OCI-M2 (cell line): Measurements from ENCODE around the gene CDK11A.
"Not testable (repeated sequence)": the region's sequence is repeated elsewhere in the genome, so short reads cannot be mapped to it uniquely, and the experiment has no call there.

Source experiments
- DNase-seq: peaks from one replicate; lab custom pipeline; 2025; ENCODE audit not compliant: unreplicated experiment; lab: John Stamatoyannopoulos, UW

CDK11A gene

DNA sequence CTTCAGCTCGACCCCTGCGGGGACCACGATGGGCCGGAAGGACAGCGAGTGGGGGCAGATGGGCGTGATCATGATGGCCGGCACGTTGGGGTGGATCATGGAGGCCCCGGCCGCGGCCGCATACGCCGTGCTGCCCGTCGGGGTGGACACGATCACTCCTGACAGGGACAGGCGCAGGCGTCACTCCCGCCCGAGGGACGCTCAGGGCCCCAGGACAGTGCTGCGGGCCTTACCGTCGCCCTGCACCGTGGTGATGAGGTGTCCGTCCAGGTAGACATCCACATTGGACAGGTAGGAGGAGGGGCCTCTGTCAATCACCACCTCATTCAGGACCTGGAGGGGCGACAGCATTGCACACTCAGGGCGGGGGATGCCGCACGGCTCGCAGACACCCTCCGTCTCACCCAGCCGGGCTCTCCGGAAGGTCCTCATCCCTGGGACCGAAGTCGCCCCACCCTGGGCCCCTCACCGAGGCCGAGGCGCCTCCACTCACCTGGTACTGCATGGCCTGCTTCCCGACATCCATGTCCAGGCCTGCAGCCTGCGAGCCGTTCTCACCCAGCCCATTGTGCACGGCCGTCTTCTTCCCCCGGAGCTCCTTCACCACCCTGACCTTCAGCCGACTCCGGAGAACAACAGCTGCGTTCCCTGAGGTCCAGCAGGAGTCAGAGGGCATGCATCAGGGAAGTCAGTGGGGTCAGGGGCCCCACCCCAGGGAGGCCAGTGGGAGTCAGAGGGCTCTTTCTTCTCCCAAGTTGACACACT, 30.1 kb upstream of the CDK11A start:
- DNase-seq = no peak

DNA sequence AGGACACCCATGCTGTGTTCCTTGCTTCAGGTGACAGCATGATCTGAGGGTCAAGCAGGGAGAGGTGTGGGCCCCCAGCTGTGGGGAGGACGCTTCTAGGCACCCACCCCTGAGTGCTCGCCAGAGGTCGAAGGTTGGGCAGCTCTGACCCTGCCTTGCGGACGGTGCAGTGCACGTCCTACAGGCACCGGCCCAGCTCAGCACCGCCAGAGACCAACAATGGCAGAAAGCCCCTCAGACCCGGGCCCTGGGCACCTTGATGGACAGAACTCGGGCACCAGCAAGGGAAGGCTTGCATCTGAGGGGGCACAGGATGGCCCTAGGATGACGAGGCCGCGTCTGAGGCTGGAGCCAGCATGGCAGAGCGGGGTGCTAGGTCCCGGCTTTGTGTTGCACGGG, 29.4 kb upstream of the CDK11A start:
- DNase-seq = no peak

DNA sequence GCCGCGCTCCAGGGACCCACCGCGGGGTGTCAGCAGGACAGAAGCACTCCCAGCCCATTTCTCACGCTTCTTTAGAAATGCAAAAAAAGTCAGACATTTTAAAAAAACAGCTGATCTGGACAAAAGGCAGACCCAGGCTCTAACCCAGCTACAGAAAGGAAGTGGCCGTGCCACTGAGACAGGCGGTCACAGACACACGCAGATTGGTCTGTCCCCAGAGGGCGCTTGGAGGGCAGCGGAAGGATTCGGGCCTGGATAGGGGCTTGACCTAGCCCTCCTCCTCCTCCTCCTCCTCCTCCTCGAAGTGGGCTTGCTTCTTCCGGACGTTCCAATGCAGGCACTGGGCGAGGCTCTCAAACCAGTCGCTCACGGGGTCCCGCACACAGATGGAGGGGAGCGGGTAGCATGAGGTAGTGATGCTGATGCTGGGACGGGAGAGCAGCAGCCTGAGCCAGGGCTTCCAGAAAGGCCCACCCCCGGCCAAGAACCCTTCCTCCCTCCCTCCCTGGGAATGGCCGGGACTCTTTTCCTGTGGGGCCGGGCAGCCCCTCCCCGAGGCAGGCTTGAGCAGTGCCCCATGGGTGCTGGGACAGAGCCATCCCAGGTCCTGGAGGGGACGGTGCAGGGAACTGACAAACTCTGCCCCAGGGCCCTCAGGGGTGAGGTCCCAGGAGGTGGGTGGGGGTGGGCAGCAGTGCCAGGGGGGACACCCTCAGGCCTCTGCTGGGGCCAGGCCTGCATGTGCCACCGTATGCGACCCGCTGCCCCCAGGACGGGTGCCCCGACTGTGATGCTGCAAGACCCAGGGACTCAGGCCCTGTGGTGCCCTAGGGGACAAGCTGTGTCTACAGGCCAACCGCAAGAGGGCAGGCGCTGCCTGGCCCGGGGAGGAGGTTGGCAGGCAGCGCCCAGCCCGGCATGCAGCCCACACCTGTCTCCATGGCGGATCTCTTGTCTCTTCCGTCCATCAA, 28.8 kb upstream of the CDK11A start:
- DNase-seq = no peak

DNA sequence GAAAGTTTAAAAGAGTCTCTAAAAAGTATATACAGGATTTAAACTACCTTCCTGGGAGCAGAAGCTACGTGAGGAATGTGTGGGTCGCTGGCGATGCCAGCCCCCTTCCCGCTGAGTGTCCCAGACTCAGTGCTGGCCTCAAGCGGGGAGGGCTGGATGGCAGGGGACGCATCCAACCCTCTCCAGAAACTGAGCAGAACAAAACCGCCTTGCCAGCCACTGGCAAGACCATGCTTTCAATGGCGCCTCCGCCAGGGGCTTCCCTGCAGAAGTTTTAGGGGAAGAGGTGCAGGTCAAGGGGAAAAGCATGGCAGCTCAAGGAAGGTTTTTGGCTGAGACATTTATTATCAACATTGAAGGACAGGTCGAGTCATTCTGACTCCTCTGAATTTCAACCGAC, 28.0 kb upstream of the CDK11A start:
- no peak for DNase-seq

DNA sequence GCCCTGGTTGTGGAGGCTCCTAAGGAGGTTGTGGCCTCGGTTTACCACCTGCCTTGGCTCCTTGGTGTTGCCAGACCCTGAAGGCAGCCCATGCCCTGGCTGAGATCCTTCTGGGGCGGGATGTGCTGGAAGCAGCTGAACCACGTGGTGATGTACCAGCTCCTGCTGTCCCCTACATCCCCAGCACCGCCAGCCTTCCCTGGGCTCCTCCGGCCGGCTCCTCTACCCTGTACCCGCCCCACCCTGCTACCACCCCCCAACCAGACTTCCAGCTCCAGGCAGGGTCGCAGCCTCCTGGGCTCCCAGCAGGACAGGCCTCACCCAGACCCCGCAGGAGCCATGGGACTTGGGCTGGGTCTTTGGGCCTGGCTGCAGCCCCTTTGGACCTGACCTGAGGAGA, 25.8 kb upstream of the CDK11A start:
- DNase-seq = not testable (repeated sequence)

DNA sequence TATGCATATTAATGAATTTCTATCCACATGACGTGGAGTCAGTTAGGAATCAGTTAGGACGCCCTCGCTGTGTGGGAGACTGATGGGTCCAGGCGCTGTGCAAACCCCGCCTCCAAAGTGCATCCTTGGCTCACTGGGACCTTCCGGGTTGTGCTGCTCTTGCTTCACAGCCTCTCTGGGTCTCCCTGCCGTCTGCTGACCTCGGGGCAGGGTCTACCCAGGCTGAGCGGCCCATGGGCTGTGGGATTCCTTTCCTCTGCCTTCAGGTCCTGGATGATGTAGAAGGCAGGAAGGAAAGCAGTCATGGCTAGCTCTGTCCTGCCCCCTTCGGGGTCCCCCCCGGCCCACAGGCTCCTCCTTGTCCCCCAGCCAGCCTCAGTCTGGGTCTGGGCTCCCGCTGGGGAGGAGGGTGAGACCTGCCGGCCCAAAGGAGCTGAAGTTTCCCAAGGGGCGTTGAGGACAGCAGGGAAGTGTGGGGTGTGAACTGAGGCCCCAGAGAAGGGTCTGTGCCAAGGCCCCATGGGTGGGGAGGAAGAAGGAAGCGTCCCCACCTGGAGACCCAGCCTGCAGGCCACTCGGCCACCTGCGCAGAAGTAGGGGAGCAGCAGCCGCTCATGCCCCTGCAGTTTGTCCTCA, 24.6 kb upstream of the CDK11A start:
- no peak for DNase-seq

DNA sequence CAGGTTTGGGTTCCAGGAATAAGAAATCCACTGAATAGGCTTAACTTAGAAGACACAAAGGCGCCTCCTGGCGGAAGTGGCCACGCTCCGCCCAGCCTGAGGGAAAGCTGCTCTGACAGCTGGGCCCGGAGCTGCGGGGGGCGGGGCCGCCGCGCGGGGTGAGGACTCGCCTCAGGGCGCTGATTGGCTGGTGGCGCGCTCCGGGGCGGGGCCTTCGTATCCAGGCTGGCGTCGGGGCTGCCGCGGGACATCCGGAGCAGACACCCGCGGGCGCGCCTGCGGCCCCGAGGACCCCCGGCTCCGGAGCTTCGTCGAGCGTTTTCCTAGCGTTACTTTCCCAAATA, 22.4 kb upstream of the CDK11A start:
- DNase-seq = not testable (repeated sequence)

DNA sequence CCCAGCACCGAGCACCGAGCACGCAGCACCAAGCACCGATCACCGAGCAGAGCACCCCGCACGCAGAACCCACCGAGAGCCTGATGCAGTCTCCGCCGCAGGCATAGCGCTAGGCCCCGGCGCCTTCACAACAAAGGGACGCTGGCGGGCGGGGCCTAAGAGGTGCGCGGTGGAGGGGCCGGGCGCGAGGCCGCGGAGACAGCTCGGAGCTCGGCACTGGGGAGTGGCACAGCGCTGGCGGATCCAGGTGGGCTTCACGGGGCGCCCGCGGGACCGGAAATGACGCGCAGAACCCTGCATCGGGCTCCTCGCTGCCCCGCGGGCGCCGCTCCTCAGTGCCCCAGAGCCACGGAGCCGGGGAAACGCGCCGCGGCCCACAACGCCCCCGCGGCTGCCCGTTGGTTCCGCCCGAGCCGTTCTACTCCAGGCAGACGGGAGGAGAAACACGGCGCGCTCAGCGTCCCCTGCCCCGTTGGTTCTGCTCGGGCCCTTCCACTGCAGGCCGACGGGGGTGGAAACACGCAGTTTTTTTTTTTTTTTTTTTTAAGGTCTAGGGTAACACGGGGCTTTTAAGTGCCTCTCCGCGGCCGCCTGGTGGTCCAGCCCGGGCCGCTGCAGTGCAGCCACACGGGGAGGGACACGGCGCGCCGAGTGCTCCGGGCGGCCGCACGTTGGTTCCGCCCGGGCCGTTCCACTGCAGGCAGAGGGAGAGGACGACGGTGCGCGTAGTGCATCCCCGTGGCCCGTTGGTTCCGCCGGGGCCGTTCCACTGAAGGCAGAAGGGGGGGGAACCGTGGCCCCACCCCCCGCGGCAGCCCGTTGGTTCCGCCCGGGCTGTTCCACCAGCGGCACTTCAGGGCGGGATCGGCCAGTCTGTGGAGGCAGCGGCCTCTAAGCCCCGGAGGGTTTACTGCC, 21.8 kb upstream of the CDK11A start:
- DNase-seq = not testable (repeated sequence)

DNA sequence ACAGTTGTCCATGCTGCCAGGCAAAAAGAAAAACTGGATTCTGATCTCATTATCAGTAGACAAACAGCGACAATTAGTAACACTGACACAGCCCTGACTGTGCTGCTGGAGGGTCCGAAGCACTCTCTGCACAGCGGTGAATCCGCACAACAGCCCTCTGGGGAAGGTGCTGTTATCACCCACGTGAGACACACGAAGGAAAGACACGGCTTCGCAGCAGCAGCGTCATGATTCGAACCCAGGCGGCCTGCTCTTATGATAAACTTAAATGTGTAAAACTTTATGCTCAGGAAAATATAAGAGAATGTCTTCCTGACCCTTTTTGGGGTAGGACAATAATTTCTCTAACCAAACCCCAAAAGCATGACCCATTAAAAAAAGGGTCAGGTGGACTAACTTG, 18.4 kb upstream of the CDK11A start:
- not testable (repeated sequence) for DNase-seq

DNA sequence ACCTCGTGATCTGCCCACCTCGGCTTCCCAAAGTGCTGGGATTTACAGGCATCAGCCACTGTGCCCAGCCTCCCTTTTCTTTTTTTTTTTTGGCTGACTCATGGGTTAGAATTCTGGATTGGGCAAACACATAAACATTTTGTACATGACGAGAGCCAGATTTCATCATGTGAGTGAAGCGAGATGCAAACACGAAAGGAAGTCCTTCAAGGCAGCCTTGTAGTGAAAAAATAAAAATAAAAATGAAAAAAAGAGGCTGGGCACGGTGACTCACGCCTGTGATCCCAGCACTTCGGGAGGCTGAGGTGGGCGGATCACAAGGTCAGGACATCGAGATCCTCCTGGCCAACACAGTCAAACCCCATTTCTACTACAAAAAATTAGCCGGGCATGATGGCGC, 16.9 kb upstream of the CDK11A start:
- not testable (repeated sequence) for DNase-seq

DNA sequence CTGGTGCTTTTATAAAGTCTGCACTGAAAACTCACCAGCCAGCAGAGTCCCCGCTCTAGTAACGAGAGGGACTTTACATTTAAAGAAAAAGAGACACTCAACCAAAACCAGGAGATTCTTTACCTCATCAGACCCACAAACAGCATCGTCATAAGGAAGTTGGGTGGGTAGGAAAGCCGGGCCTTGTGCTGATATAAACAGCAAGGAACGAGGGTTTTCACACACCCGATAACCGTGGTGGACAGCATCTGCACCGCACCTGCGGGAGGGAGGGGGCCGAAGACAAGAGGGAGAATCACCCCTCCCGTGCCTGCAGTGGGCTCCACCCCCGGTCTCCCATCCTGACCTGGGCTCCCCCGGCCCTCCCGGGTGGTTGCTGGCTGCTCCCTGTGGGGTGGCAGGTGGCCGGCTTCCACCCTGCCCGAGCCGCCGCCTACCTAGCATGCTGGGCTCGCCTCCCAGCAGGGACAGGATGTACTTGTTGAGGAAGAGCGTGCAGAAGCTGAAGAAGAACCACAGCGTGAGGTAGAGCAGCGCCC, 14.7 kb upstream of the CDK11A start:
- DNase-seq = not testable (repeated sequence)

DNA sequence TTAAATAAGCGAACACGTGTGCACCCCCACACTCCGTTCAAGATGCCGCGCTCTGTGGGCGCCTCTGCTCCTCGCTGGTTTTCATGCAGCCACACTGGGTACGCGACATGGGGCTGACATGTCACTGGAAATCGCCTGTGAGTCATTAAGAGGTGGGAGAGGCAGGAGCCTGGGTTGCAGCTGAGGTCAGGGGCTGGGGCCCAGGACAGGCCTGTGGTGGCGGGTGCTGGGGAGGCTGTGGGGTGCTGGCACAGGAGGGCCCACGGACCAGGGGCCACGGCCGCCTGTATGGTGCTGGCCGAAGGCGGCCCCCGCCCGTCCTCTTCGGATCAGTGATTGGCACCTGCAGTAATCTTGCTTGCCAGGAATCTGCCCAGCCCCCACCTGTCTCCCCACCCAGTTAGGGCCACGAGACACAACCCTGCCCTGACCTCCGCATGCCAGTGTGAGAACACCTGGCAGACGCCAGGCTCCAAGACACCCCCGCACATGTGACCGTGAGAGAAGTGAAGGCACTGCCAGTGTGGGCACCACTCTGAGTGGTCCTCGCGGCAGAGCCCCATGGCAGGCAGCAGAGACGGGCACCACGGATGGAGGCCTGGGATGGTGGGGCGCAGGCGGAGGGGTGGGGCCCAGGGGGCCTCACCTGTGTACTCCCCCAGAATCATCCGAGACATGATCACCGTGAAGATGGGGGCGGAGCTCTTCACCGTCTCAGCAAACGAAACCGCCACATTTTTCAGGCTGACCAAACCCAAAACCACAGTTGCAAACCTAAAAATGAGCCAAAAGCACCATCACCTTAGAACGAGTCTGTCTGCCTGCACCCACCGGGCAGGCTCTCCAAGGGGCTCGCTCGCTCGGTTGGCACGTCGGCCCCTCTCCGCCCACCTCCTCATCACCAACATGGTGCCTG, 13.8 kb upstream of the CDK11A start:
- not testable (repeated sequence) for DNase-seq

DNA sequence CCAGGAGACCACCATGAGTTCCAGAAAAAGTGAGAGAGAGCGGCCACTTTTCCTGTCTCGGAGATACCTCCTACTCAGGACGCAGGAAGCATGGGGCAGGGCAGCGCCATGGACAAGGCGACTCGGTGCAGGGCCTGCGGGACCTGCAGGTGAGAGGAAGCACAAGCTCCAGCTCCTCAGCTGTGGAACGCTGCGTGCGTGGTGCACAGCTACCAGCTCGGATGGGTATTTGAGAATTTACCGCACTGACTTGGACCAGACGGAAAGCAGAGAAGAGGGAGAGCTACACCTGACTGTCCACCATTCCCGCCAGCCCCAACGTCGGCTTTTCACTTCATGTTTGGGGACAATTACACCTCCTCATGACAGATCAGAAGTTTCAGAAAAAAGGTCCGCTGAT, 8.2 kb upstream of the CDK11A start:
- DNase-seq = no peak

DNA sequence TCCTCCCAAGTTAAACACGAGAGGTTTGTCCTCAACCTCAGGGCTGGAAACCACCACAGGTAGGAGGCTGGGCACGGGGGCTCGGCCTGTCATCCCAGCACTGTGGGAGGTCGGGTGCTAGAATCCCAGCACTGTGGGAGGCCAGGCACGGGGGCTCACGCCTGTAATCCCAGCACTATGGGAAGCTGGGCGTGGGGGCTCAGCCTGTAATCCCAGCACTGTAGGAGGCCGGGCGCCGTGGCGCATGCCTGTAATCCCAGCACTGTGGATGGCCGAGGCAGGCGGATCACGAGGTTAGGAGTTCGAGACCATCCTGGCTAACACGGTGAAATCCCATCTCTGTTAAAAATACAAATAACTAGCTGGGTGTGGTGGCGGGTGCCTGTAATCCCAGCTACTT, 6.7 kb upstream of the CDK11A start:
- no peak for DNase-seq

DNA sequence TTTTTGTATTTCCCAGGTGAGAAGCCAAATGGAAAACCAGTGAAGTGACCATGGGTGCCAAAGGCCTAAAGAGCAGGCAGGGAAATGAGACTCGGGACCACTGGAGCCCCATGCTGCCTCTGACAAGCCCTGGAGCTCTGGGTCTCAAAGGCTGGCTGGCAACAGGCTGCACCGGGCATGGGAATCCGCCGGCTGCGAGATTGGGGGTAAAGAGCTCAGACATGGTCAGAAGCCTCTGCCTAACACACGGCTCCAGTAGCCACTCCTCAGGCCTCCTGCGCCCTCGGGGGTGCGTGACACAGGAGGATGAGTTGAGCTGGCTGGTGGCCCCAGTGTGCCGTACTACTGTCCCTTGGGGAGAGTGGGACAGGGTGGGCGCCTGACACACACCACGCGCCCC, 6.1 kb upstream of the CDK11A start:
- not testable (repeated sequence) for DNase-seq

DNA sequence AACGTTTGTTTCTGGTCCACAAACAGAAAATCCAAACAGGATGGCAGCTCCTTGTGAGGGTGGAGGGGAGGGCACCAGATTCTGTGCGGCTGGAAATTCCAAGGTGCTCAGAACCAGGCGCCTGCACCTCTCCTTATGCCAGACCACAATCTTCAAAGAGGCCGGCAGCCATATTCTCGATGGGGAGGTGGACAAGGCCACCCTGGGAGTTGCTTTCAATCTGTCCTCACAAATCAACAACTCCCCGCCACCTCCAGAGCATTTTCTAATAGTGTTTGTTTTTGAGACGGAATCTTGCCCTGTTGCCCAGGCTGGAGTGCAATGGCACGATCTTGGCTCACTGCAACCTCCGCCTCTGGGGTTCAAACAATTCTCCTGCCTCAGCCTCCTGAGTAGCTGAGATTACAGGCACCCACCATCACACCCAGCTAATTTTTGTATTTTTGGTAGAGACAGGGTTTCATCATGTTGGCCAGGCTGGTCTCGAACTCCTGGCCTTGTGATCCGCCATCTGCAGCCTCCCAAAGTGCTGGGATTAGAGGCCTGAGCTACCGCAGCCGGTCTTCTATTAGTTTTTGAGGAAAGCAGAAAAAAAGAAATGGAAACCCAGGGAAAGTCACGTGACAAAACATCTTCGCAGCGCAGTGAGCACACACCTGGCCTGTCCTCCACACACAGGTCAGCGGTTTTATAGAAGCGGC, 5.1 kb upstream of the CDK11A start:
- DNase-seq = not testable (repeated sequence)

DNA sequence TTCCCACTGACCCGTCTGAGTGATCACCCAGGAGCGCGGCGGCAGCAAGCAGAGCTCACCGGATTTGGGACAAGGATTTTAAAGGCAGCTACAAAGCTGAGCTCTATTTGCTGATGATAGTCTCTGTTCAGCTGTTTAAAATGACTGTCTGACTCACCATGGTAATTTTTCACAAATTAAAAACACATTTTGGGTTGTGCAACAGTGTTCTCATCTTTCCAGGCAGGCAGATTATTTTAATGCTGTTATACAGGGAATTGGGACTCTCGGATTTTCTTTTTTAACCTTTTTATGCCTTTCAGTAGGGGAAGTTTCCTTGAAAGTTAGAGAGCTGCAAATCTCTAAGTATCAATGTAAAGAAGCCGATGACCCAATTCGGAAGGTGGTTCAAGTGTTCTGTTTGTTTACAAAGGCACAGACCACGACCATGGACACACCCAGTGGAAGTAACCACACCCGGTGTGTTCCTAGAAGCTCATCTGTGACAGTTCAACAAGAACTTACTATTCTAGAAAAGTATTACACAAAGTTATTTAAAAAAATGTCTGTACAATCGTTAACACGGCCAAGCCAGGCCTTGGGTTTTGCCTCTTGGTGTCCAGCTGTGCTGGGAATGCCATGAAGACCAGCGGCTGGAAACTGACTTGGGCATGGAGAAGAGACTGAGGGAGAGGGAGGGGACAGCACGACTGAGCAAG, 4.3 kb upstream of the CDK11A start:
- not testable (repeated sequence) for DNase-seq

DNA sequence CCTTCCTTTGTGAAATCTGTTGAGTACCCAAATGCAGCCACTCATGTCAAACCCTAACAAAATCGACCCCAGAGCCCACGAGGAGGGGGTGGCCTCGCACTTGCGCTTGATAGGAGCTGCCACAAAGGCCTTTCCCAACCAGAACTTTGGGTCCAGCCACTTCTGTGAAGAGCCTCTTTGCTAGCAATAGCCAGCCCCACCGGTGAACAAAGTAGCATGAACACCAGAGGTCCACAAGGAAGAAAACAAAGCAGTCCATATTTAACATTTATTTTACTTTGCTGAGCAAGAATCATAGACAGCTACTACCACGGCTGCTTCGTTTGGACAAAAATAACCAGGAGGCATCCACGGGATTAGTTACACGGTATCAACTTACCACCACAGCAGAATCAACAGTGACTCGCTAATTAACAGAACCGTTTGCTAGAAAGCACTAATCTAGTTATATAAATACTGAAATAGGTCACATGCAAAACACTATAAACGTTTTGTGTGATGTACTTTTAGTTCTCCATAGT, 3.0 kb upstream of the CDK11A start:
- not testable (repeated sequence) for DNase-seq
